ENCODE results near the gene FAM98C.

Gene FAM98C

DNA sequence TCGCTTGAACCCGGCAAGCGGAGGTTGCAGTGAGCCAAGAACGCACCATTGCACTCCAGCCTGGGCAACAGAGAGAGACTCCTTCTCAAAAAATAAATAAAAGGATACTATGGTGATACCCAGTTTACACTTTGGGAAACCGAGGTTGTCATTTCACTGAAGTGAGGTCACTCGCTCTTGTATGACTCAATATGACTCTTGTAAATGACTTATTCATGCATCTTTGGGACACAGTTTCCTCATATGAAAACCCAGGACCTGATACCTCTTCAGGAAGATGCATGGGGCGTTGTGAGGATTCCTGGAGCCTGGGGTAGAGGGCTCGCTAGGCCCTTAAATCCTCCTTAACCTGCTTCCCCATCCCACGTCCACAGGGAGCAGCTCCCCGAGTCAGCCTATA, 24.0 kb upstream of the FAM98C start:
- no peak for DNase-seq

DNA sequence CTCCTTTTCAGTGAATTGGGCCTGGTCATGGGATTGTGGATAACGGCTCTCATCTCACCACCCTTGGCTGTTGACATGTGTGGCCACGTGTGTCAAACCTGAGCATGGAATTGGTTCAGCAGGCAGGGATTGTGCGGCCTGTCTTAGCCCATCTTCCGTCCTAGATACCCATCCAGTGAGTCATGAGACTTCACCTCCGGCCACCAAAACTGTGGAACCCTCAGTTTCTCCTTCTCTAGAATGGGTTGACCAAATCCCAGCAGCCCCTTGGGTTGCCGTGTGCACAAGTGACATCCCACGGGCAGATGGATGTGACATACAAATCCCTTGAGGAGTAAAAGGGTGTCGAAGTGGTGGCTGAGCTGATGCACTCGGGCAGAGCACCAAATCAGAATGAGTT, 21.8 kb upstream of the FAM98C start:
- DNase-seq: no peak

DNA sequence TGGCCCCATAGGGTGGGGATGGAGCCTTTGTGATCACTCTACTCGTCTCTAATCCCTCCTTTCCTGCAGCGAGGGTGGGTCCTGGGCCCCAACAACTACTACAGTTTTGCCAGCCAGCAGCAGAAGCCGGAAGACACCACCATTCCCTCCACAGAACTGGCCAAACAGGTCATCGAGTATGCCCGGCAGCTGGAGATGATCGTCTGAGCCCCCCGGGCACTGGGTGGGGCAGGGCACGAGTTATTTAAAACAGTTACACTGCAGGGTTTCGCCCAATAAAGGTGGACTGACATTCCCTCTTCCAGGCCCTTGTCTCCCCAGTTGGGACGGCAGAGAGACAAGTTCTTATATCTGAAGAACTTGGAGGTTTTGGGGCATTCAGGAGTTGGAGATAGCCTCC, 19.7 kb upstream of the FAM98C start:
- DNase-seq: no peak

DNA sequence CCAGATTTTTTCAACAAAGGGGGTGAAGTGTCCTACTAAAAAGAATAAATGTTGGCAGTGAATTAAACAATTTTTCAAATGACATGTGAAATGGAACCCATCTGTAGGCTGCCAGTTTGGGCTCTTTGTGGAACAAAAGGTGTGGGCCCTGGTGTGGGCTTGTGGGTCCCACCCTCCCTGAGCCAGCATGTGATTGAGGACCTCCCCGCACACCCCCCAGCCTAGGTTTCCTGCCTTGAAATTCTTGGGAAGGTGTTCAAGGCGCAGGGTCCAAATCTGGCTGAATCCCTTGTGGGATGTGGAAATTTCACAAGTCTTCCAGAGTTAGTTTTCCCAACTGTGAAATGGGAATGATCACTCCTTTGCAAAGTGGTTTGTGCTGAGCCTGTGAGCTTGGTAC, 19.1 kb upstream of the FAM98C start:
- no peak for DNase-seq

DNA sequence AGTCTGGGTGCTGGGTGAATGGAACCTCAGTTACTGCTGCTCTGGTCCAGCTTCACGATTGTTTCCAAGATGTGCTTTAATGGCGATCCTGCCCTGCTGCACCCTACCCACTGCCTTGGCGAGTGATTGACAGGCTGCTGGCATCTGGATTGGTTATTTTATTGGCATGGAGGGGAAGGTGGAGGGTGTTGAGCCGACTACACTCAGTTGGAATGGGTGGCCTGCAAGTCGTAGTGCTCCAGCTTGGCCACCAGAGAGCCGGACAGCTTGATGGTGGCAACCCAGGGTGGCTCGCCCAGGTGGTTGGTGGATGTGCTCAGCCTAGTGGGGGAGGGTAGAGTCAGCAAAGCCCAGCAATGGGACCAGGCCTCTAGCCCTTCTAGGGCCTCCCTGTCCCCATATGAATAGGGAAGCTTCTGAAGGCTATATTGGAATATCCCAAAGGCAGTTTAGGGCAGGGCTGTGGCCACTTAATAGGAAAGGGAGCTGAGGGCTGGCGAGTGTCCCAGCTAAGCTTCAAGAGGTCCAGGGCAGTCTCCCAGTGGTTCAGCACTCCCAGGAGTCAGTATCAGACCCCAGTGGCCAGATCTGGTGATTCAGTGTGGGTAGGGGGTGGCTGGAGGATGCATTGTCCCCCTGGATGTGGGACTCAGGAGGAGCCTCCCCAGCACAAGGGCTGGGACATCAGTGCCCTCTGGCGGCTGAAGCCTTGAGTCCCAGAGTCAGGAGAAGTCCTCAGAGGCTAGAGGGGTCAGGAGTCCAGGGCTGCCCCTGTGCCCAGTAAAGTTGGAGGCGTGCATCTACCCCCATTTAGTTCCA, 18.5 kb upstream of the FAM98C start:
- DNase-seq: peak; percentile 32

DNA sequence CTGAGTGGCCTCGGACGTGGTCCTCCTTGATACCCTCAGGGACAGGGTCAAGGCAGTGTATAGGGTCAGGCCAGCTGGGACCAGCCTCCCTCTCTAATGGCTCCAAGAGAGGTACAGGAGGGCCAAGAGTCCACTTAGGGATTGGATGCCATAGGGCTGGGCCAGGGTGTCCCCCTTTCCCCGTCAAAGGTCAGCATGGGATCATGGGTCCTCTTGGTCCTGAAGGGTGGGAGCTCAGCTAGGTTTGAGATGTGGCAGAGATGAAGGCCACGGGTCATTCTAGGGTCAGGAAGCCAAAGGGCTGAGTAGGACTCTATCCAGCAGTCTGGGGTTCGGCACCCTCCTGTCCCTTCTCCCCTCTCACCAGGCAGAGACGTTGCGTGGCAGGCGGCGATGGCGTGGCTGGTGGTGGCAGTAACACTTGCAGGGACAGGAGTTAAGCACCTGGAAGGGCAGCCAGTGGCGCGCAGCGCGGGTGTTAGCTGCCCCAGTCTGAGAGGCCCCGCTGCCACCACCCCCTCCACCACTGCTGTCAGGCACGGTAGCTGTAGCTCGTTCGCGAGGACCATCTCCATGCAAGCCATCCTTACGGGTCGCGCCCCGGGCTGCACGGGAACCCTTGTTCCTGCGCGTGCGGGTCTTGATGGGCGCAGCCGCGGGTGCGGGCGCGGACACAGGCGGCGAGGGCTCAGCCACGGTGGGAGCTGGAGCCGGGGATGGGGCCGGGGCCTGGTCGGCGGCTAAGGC, 17.7 kb upstream of the FAM98C start:
- no peak for DNase-seq

DNA sequence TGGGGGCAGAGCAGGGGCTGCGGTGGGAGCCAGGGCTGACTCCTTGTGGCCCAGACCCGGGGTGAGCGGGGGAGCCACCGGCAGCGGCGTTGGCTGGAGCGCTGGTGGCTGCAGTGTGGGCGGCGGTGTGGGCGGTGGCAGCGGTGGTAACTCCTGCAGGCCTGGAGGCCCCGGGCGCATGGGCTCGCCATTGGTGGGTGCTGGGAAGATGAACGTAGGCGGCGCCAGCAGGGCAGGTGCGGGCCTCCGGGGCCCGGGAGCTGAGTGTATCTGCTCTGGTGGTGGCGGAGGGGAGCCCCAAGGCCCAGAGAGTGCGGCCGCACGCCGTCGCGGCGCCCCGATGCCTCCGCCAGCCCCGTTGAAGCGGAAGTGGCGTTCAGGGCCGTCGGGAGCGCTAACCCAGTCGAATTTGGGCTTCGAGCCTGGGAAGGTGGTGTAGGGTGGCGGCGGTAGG, 17.1 kb upstream of the FAM98C start:
- no peak for DNase-seq

DNA sequence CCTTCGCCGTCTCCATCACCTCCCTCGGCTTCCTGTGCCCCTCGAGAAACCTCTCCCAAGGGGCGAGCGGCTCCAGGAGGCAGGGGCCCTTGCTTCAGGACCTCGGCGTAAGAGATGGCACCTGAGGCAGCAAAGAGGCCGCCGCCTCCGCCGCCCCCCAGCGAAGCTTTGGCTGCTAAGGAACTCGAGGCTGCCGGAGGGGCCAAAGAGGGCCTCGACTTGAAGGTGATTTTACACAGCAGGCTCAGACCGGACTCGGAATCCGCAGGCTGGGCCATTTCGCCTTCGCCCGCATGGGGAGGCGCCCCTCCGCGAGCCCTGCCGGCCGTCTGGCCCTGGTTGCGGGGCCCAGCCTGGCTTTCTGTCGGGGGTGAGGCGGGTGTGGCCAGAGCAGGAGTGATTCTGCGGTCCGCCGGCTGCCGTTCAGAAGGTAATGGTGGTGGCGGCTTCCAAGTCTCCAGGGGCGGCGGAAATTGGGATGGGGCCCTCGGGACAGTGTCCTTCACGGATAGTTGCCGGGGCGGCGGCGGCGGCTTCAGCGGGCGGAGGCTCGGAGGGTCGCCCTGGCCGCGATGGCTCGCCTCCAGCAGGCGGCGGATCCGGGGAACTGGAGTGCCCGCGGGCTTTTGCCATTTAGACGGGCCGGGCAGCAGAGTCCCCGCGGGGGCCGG, 16.5 kb upstream of the FAM98C start:
- DNase-seq: no peak

DNA sequence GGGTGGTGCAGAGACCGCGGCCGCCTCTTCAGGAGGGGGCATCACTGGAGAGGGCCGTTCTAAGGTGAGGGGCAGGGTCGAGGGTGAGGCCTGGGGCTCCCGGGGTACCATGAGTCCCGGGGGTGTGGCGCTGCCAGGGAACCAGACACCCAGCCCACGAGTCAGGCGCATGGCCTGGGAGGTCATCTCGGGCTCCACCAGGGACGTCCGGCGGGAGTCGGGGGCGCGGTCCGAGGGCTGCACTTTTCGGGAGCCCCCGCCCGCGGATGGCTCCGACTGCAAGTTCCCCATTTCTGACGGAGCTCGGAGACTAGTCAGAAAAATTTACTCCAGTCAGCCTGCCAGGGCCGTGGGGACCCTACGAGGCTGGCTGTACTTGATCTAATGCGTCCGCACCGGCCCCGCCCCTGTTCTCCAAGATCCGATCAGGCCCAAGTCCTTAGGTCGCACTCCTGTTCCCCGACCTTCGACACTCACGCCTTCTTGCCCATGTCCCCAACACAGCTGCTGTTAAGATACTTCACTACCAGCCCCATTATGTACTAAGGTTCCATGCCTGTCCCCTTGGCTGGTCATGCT, 15.8 kb upstream of the FAM98C start:
- DNase-seq: no peak

DNA sequence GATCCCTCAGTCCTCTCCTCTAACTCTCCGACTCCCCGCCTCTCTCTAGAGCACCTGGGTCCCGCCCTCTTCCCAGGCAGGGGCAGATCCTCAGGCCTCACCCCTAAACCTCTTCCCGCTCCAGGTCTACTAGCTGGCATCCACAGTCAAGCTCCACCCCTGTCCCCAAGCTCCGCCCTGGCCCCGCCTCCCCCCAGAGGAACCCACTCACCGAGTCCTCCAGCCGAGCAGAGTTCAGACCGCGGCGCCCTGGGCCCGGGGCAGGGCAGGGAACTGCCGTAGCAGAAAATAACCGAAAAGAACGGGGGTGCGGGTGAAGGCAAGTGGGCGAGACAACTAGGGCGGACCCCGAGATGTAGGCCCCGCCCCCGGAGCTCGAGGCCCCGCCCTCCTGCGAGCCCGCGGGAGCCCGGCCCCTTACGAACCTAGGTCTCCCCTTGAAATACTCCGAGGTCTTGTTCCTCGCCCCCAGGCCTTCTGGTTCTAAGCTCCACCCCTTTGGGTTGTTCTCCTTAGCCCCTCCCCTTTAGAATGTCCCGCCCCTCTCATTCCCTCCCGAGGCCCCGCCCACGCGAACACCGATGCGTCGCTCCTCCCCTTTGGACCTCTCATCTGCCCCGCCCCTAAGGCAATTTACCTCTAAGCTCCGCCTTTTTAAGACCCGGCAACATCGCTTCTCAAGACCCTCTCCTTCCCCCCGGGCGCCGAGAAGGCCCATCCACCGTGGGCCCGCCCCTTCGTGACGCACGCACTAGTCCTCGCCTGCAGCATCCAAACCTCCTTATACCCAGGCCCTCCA, 15.1 kb upstream of the FAM98C start, which contains the start of gene GGN:
Gene GGN (minus strand): TSS at position 485 of the 799 bp plus-strand sequence. CDS start 773 bp downstream, outside the sequence.
- peak; percentile 94 for DNase-seq

DNA sequence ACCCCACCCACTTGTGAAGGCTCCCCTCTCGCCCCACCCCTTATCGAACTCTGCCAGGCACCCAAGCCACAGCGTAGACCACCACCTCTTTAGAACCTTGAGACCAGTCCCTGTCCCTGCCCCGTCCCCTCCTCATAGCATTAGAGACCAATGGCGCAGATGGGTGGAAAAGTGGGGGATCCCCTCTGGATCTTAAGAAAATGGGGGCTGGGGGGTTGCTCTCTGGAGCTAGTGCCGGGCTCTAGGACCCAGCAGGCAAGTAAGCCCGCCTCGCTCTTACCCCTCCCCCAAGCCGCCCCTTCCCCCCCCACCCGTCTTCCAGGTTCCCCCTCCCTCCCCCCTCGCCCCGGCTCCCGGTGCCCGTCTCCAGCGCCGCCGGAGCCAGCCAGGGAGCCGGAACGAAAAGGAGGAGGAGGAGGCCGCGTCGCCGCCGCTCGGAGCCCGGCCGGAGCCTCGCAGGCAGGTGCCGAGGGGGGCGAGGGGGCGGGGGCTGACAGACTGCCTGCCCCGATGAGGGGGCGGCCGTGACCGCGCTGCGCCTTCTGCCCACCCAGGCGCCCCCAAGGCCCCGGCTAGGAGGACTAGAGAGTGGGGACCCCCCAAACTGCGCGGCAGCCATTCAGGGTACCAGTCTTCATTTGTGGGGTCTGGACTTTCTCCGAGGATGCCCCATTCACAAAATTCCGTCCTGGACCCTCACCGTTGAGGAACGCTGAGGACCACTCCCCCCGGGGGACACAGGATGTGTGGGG, 14.4 kb upstream of the FAM98C start, which contains the start of gene SPRED3:
Gene SPRED3 (plus strand): TSS at position 349 of the 752 bp plus-strand sequence. CDS start 1,606 bp downstream, outside the sequence.
- DNase-seq: peak; percentile 66

DNA sequence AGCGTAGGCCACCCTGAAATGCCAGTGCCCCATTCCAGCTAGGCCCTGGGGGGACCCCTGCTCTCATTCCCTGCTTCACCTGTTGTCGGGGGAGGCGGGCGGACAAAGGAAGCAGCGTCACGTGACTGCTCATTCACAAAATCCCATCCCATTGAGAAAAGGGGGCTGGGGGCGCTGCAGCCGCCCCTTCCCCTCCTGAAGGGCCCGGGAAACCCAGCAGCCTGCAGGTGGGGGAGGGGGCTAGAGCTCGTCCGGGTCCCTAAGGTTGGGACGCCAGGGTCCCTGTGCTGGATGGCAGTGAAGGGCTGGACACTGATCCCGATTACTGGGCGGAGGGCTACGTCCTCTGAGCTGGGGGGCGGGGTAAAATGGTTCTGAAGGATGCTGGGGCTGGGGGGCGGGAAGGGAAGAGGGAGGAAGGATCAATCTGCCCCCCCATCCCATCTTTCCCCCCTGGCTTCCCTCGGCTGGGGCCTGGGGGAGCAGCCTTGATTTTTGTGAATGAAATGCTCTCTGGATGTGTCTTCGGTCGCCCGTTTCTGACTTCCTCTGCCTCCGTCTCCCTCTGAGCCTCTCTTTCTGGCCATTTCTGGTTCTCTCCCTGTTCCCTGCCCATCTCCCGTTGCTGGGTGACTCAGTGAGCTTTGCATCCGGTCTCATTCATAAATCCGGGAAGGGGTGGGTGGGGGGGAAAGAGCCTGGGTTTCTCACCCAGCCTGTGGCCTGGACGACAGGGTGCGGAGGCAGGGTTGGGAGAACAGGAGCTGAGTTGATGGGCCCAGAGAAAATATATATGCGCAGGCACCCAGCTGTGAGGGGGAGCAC, 13.6 kb upstream of the FAM98C start:
- peak; percentile 88 for DNase-seq

DNA sequence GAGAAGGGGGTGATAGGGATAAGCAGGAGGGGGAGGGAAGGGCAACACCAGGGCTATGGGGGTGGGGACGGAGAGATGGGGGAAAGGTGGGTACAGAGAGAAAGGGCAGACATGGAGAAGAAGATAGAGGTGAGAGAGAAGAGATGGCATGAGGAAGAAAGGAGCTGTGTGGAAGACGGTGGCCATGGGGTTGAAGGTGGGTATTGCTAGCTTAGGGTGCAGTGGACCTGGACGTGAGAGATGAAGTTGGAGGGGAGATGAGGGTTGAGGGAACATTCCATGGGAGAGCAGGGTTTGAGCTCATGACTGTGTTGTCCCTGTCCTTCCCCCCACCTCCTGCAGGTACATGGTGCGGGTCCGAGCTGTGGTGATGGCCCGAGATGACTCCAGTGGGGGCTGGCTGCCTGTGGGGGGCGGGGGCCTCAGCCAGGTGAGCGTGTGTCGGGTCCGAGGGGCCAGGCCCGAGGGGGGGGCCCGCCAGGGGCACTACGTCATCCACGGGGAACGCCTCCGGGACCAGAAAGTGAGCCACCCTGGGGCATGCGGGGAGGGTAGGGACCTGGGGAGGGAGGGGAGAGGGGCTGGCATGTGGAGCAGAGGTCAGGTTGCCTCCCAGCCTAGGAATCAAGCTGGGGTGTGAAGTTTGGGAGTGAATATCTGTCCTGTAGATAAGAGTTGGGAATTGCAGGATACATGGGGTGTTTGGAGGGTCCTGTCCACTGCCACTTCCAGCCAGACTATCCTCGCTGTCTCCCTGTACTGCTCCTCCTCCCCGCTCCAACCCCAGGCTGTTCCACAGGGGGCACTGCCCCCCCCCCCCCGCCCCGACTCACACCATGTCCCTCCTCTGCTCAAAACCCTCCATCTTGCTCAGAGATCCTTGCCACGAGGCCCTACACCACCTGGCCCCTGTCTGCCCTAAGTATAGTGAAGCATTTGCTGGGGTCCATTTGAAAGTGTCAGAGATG, 12.7 kb upstream of the FAM98C start:
- DNase-seq: no peak

DNA sequence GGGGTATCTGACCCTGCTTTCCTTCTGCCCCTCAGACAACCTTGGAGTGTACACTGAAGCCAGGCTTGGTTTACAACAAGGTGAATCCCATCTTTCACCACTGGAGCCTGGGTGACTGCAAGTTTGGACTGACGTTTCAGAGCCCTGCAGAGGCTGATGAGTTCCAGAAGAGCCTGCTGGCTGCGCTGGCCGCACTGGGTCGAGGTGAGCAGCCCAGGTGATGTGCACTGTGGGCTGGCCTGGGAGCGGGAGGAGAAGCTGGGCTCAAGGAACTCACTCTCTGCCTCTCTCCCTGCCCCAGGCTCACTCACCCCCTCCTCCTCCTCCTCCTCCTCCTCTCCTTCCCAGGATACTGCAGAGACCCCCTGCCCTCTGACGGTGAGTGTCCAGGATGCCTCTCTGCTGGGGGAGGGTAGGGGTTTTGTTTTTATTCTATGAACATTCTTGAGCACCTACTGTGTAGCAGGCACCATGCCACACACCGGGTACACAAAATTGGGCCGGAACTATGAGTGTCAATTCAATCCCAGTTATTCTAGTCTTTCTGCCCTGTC, 10.9 kb upstream of the FAM98C start:
- DNase-seq: no peak

DNA sequence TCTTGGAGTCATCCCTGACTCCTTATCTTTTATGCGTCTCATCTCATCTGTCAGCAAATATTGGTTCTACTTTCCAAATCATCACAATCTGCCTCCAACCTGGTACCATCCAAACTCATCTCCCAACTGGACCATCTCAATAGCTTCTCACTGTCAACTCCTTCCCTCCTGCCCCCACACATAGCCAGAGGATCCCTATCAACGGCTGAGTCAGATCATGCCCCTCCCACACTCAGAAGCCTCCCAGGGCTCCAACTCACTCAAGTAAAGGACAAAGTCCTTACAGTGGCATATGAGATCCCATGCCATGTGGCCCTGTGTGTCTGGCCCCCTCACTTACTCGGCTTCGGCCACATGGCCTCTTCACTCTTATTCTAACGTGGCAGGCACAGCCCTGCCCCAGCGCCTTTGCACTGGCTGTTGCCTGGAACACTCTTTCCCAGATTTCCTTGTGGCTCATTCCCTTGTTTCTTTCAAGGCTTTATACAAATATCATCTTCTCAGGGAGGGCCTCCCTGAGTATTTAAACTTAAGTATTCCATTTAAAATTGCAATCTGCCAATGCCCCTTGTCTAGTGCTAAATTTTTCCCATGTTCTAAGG, 10.1 kb upstream of the FAM98C start:
- DNase-seq: peak; percentile 59

DNA sequence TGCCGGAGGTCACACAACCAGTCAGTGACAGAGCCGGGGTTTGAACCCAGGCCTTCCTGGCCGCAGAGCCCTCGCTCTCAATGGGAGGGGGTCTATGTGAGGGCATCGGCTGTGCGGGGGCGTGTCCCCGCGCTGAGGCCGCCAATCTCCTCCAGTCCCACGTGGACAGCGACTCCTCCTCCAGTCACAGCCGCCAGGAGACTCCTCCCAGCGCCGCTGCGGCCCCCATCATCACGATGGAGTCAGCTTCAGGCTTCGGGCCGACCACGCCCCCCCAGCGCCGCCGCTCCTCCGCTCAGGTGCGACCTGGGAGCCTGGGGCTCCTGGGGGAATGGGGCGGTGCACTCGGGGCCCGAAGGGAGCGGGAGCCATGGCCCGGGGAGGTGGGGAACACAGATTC, 8.4 kb upstream of the FAM98C start:
- DNase-seq: peak; percentile 66

DNA sequence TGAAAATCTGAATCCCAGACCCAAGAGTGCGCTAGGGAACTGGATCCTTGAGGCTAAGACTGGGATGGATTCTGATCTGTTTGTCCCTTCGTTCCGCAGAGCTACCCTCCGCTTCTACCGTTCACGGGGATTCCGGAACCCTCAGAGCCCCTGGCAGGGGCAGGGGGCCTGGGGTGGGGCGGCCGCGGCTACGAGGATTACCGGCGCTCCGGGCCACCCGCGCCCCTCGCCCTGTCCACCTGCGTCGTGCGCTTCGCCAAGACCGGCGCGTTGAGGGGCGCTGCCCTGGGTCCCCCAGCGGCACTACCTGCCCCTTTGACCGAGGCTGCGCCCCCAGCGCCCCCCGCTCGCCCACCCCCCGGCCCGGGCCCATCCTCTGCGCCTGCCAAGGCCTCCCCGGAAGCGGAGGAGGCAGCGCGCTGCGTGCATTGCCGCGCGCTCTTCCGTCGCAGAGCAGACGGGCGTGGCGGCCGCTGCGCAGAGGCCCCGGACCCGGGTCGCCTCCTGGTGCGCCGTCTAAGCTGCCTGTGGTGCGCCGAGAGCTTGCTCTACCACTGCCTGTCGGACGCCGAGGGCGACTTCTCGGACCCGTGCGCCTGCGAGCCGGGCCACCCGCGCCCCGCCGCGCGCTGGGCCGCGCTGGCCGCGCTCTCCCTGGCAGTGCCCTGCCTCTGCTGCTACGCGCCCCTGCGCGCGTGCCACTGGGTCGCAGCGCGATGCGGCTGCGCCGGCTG, 7.3 kb upstream of the FAM98C start:
- no peak for DNase-seq

DNA sequence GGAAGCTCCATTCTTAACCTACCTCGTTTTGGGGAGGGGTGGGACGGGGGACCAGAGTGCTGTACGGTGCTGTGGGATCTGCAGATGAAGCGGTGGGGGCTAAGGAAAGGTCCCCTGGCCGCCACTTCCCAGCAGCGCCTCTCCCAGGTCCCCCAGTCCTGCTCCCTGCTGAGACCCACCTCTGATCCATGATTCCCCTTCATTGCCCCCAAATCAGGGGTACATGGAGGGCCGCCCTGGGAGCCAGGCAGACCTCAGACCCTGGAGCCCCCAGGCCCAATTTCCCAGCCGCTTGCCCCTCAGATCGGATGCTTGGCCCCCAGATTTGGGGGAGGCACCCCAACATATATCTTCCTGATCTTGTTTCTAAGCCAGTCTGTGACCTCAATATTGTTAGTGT, 3.8 kb upstream of the FAM98C start:
- DNase-seq: no peak

Measured in fibroblast of skin of right biceps (primary cell).